ENCODE results near the gene UMODL1. TPM values are rescaled to one million over a fixed set of nuclear protein-coding genes. Genes with fewer than 3 reads are reported as not detected.

UMODL1 gene
- total RNA-seq (2012; rRNA removed) = not detected in 2 replicates

GRCh38 chr21:42071146-42071737 lies at the start of gene UMODL1:
TSS of gene UMODL1 (plus strand) at chr21:42071317. CDS start at chr21:42071317, 0 bp downstream.
- Histone ChIP-seq H3K9me3 (replicated peaks; ENCODE audit: low read length) (no peaks in the 10 kb centered on the region), H3K27me3 (ENCODE audit: control insufficient read depth, insufficient read depth, low read length) (peaks cover 84% of the 10 kb centered on the region), H3K4me2 (ENCODE audit: low read length) (no peak within 1 kb of the TSS), H3K4me1 (ENCODE audit: control insufficient read depth, insufficient read depth, low read length) (no peaks in the 10 kb centered on the region), H3K9ac (ENCODE audit: low read depth, low read length) (no peak within 1 kb of the TSS), H3K36me3 (ENCODE audit: insufficient read depth, low read length) (no peaks in the 10 kb centered on the region), H3K4me3 (ENCODE audit: low read length) (no peak within 1 kb of the TSS)

DNA sequence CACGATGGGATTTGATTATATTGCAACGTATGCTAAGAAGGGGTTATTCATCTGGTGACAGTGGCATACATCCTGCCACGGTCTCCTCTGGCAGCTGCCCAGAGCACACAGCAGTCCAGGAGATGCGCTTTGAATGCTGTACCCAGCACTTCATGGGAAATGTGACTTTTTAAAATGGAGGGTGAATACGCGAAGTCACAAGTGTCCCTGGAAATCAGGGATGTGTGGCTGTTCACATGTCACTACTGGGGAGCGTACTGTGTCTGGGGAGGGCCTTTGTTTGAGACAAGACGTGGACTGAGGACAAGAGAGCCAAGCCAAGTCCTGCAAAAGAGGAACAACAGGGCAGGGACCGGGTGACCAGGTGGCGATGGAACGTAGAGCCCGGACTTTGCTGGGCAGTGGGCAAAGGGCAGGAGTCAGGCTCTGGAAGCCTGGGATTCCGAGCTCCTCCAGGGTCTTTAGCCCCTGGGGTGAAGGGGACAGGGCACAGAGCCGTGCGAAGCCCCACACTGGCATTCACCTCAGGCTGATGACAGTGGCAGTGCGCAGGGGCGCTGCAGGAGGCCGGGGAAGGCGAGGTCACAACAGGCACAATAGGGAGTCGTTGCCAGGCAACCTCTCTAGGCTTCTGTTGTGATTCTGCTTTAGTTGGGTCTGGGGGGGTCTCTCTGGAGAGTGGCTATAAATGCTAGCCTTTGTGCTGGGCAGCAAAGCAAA lies 49.6 kb upstream of the UMODL1 start:
- H3K36me3 ChIP-seq (ENCODE audit: insufficient read depth, low read length) = no peaks in the 10 kb centered on the region
- no peak overlapping the region for H3K9ac ChIP-seq (ENCODE audit: low read depth, low read length)
- no peaks in the 10 kb centered on the region for H3K9me3 ChIP-seq (replicated peaks; ENCODE audit: low read length)
- H3K4me2 ChIP-seq (ENCODE audit: low read length) = no peak overlapping the region
- H3K27me3 ChIP-seq (ENCODE audit: control insufficient read depth, insufficient read depth, low read length) = peaks cover 36% of the 10 kb centered on the region
- peaks cover 13% of the 10 kb centered on the region for H3K4me1 ChIP-seq (ENCODE audit: control insufficient read depth, insufficient read depth, low read length)
- no peak overlapping the region for H3K4me3 ChIP-seq (ENCODE audit: low read length)

DNA sequence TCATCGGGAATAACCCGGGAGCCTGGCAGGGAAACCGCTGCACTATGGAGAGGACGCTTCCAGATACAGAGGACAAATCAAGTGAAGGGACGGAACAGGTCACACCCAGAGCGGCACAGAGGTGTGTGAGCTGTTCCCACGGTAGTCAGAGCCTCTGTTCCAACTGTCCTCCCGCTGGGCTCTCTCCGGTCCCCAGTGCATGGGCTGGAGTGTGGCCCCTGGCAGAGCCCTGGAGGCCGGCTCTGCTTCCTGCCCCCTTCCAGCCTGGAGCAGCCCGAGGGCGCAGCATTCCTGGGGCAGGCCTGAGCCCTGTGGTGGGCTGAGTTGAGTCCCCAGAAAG lies 49.1 kb upstream of the UMODL1 start:
- no peaks in the 10 kb centered on the region for H3K36me3 ChIP-seq (ENCODE audit: insufficient read depth, low read length)
- no peak overlapping the region for H3K9ac ChIP-seq (ENCODE audit: low read depth, low read length)
- no peaks in the 10 kb centered on the region for H3K9me3 ChIP-seq (replicated peaks; ENCODE audit: low read length)
- H3K4me3 ChIP-seq (ENCODE audit: low read length) = no peak overlapping the region
- peaks cover 36% of the 10 kb centered on the region for H3K27me3 ChIP-seq (ENCODE audit: control insufficient read depth, insufficient read depth, low read length)
- no peak overlapping the region for H3K4me2 ChIP-seq (ENCODE audit: low read length)
- H3K4me1 ChIP-seq (ENCODE audit: control insufficient read depth, insufficient read depth, low read length) = peaks cover 13% of the 10 kb centered on the region

DNA sequence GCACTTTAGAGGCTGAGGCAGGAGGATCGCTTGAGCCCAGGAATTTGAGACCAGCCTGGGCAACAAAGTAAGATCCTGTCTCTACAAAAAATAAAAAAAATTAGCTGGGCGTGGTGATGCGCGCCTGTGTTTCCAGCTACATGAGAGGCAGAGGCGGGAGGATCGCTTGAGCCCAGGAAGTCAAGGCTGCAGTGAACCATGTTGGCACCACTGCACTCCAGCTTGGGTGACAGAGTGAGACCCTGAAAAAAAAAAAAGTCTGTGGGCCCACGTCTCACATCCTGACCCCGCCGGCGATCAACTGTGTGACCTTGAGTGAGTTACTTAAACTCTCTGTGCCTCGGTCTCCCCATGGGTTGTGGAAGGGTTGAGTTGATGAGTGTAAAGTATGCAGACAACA lies 48.2 kb upstream of the UMODL1 start:
- peaks cover 36% of the 10 kb centered on the region for H3K27me3 ChIP-seq (ENCODE audit: control insufficient read depth, insufficient read depth, low read length)
- no peaks in the 10 kb centered on the region for H3K9me3 ChIP-seq (replicated peaks; ENCODE audit: low read length)
- H3K4me2 ChIP-seq (ENCODE audit: low read length) = no peak overlapping the region
- H3K4me3 ChIP-seq (ENCODE audit: low read length) = no peak overlapping the region
- H3K36me3 ChIP-seq (ENCODE audit: insufficient read depth, low read length) = no peaks in the 10 kb centered on the region
- peaks cover 13% of the 10 kb centered on the region for H3K4me1 ChIP-seq (ENCODE audit: control insufficient read depth, insufficient read depth, low read length)
- no peak overlapping the region for H3K9ac ChIP-seq (ENCODE audit: low read depth, low read length)

DNA sequence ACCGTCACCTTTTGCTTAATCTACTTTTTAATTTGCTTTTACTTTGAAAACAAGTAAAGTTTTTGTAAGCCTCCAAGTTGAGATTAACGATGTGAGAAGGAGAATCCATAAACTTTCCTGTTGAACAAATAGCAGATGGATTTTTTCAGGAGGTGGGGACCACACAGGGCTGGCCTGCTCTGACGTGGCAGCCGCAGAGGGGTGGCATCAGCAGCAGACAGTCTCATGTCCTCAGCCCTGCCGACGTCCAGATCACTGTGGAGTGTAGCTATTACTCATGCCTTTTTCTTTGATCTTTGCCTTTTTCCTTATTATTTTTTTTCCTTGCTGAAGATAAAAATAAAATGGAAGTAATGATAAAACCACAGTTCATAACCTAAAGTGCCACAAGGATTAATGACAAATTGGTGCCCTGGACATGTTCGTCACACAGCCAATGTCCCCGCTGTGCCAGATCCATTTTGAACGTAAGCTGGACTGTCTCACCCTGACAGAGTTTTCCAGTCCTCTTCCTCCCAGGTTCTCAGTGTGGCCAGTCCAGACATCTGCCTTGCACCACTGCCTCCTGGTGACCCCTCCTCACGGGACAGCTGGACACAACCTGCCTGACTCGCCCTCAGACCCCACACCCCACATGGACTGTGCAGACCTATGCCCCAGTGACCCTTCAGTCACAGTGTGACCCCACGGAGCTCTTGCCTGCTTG lies 45.6 kb upstream of the UMODL1 start:
- no peak overlapping the region for H3K4me3 ChIP-seq (ENCODE audit: low read length)
- no peaks in the 10 kb centered on the region for H3K9me3 ChIP-seq (replicated peaks; ENCODE audit: low read length)
- peaks cover 44% of the 10 kb centered on the region for H3K27me3 ChIP-seq (ENCODE audit: control insufficient read depth, insufficient read depth, low read length)
- H3K36me3 ChIP-seq (ENCODE audit: insufficient read depth, low read length) = no peaks in the 10 kb centered on the region
- H3K9ac ChIP-seq (ENCODE audit: low read depth, low read length) = no peak overlapping the region
- H3K4me1 ChIP-seq (ENCODE audit: control insufficient read depth, insufficient read depth, low read length) = peaks cover 13% of the 10 kb centered on the region
- no peak overlapping the region for H3K4me2 ChIP-seq (ENCODE audit: low read length)

GRCh38 chr21:42026082-42026435 lies 45.1 kb upstream of the UMODL1 start:
- Histone ChIP-seq H3K4me1 (ENCODE audit: control insufficient read depth, insufficient read depth, low read length) (peaks cover 13% of the 10 kb centered on the region), H3K9me3 (replicated peaks; ENCODE audit: low read length) (no peaks in the 10 kb centered on the region), H3K27me3 (ENCODE audit: control insufficient read depth, insufficient read depth, low read length) (peaks cover 44% of the 10 kb centered on the region), H3K4me2 (ENCODE audit: low read length) (no peak overlapping the region), H3K9ac (ENCODE audit: low read depth, low read length) (no peak overlapping the region), H3K4me3 (ENCODE audit: low read length) (no peak overlapping the region), H3K36me3 (ENCODE audit: insufficient read depth, low read length) (no peaks in the 10 kb centered on the region)

DNA sequence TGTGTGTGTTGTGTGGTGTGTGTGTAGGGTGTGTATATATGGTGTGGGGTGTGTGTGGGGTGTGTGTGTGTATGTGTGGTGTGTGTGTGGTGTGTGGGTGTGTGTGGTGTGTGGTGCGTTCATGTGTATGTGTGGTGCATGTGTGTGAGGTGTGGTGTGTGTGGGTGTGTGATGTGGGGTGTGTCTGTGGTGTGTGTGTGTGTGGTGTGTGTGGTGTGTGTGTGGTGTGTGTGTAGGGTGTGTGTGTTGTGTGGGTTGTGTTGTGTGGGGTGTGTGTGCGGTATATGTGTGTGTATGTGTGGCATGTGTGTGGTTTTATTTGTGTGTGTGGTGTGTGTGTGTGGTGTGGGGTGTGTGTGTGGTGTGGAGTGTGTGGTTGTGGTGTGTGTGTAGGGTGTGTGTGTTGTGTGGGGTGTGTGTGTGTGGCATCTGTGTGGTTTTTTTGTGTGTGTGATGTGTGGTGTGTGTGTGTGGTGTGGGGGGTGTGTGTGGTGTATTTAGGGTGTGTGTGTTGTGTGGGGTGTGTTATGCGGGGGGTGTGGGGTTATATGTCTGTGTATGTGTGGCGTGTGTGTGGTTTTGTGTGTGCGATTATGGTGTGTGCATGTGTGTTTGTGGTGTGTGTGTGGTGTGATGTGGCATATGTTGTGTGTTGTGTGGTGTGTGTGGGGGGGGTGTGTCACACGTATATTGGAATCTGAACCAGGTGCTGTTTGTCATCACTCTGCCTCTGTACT lies 43.9 kb upstream of the UMODL1 start:
- no peak overlapping the region for H3K4me3 ChIP-seq (ENCODE audit: low read length)
- no peaks in the 10 kb centered on the region for H3K36me3 ChIP-seq (ENCODE audit: insufficient read depth, low read length)
- H3K4me2 ChIP-seq (ENCODE audit: low read length) = no peak overlapping the region
- H3K9me3 ChIP-seq (replicated peaks; ENCODE audit: low read length) = no peaks in the 10 kb centered on the region
- no peak overlapping the region for H3K9ac ChIP-seq (ENCODE audit: low read depth, low read length)
- H3K4me1 ChIP-seq (ENCODE audit: control insufficient read depth, insufficient read depth, low read length) = peaks cover 13% of the 10 kb centered on the region
- peaks cover 39% of the 10 kb centered on the region for H3K27me3 ChIP-seq (ENCODE audit: control insufficient read depth, insufficient read depth, low read length)

- Histone ChIP-seq H3K36me3 (ENCODE audit: insufficient read depth, low read length) (no peaks in the 10 kb centered on the region), H3K27me3 (ENCODE audit: control insufficient read depth, insufficient read depth, low read length) (peaks cover 42% of the 10 kb centered on the region), H3K4me3 (ENCODE audit: low read length) (no peak overlapping the region), H3K4me1 (ENCODE audit: control insufficient read depth, insufficient read depth, low read length) (peaks cover 13% of the 10 kb centered on the region), H3K9ac (ENCODE audit: low read depth, low read length) (no peak overlapping the region), H3K9me3 (replicated peaks; ENCODE audit: low read length) (no peaks in the 10 kb centered on the region), H3K4me2 (ENCODE audit: low read length) (no peak overlapping the region)
Measured at GRCh38 chr21:42027822-42028765, 43.0 kb upstream of the UMODL1 start.

DNA sequence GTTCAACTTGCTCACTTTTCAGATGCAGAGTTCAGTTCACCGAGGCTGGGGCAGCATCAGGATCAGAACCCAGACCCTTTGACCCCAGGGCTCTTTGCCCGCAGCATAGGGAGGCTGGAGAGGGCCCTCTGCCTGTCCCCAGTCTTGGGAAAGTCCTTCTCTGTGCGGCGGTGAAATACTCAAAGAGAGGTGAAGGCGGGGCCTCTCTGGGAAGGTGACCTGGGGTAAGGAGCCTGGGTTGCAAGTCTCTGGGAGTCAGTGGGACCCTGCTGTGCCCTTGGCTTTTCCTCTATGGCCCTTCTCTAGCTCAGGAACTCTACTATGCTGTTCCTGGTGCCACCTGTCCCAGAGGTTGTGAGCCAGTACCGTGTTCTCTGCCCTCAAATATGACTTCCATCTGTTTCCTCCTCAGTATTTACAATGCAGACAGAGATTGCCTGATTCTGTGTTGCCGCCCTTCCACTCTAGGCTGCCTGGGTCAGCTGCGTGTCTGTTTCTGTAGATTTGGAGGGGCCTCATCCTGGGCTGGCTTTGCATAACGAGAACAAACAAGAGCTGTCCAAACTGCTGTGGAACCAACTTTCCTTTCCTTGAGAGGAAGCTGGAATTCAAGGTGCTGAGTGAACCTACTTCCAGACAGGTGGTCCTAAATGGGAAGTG lies 42.2 kb upstream of the UMODL1 start:
- Histone ChIP-seq H3K4me1 (ENCODE audit: control insufficient read depth, insufficient read depth, low read length) (peaks cover 13% of the 10 kb centered on the region), H3K9ac (ENCODE audit: low read depth, low read length) (no peak overlapping the region), H3K36me3 (ENCODE audit: insufficient read depth, low read length) (no peaks in the 10 kb centered on the region), H3K27me3 (ENCODE audit: control insufficient read depth, insufficient read depth, low read length) (peaks cover 36% of the 10 kb centered on the region), H3K4me2 (ENCODE audit: low read length) (no peak overlapping the region), H3K9me3 (replicated peaks; ENCODE audit: low read length) (no peaks in the 10 kb centered on the region), H3K4me3 (ENCODE audit: low read length) (no peak overlapping the region)

DNA sequence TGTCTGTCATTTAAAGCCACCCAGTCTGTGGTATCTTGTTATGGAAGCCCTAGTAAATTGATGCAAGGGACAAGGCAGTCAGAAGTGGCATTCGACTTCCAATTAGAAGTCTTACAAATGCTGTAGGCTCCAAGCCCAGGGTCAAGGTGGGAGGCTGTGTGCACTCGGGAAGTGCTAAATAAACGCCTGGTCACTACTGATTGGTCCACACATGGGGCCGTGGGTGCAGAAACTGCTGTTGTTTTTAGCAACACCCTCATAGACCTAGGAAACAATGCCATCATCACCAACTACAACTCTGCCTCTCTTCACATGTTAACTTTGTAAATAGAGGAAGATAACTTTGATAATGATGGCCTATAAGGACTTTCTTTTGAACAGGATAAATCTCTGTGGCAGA lies 40.8 kb upstream of the UMODL1 start:
- no peaks in the 10 kb centered on the region for H3K36me3 ChIP-seq (ENCODE audit: insufficient read depth, low read length)
- H3K4me2 ChIP-seq (ENCODE audit: low read length) = no peak overlapping the region
- H3K9ac ChIP-seq (ENCODE audit: low read depth, low read length) = no peak overlapping the region
- H3K9me3 ChIP-seq (replicated peaks; ENCODE audit: low read length) = no peaks in the 10 kb centered on the region
- peaks cover 7% of the 10 kb centered on the region for H3K4me1 ChIP-seq (ENCODE audit: control insufficient read depth, insufficient read depth, low read length)
- peaks cover 27% of the 10 kb centered on the region for H3K27me3 ChIP-seq (ENCODE audit: control insufficient read depth, insufficient read depth, low read length)
- H3K4me3 ChIP-seq (ENCODE audit: low read length) = no peak overlapping the region
